HepG2 (cell line): Measurements from ENCODE around the gene PRDX3. TPM values are rescaled to one million over a fixed set of nuclear protein-coding genes. Genes with fewer than 3 reads are reported as not detected.

Experiments
- BCL6 ChIP-seq: IDR thresholded peaks from 2 replicates; pipeline ENCODE4 v1.6.1; 2016; ENCODE audit warnings: missing genetic modification reagents, missing compliant biosample characterization
- HNRNPK ChIP-seq: fragments of 200-400 bp; formaldehyde crosslinking; IDR thresholded peaks from 2 replicates; pipeline ENCODE4 v1.6.1; 2018; ENCODE audit warnings: low read length, low read depth, moderate library complexity, mild to moderate bottlenecking; ENCODE audit not compliant: poor library complexity, severe bottlenecking
- KDM5B ChIP-seq: sonication (generic); formaldehyde crosslinking; IDR thresholded peaks from 2 replicates; pipeline ENCODE4 v1.4.0; 2020; ENCODE audit warnings: missing genetic modification reagents, mild to moderate bottlenecking, borderline replicate concordance
- MXI1 ChIP-seq: IDR thresholded peaks from 3 replicates; pipeline ENCODE4 v1.6.1; 2012; ENCODE audit warnings: low read depth, low read length, inconsistent platforms, borderline replicate concordance
- NR2F2 ChIP-seq: IDR thresholded peaks from 2 replicates; pipeline ENCODE4 v1.6.1; 2012; ENCODE audit warnings: low read depth, inconsistent platforms, borderline replicate concordance
- PAX8 ChIP-seq: sonication (generic); formaldehyde crosslinking; IDR thresholded peaks from 2 replicates; pipeline ENCODE4 v1.8.0; 2022; ENCODE audit warnings: mild to moderate bottlenecking, missing genetic modification reagents, borderline replicate concordance
- RARG ChIP-seq: sonication (generic); formaldehyde crosslinking; IDR thresholded peaks from 2 replicates; pipeline ENCODE4 v1.4.0; 2020; ENCODE audit warnings: low read depth, mild to moderate bottlenecking, missing genetic modification reagents
- RFXANK ChIP-seq: IDR thresholded peaks from 2 replicates; pipeline ENCODE4 v1.6.1; 2016
- RXRA ChIP-seq: sonication (generic); formaldehyde crosslinking; IDR thresholded peaks from 2 replicates; pipeline ENCODE4 v1.5.1; 2020; ENCODE audit warnings: missing genetic modification reagents
- ZFP36 ChIP-seq: fragments of 150-350 bp; IDR thresholded peaks from 2 replicates; pipeline ENCODE4 v1.6.1; 2018; ENCODE audit warnings: borderline replicate concordance, low read length, low read depth; ENCODE audit not compliant: partially characterized antibody
- ZNF124 ChIP-seq: sonication (generic); formaldehyde crosslinking; IDR thresholded peaks from 2 replicates; pipeline ENCODE4 v1.4.0; 2020; ENCODE audit warnings: missing genetic modification reagents
- ZNF674 ChIP-seq: sonication (generic); formaldehyde crosslinking; IDR thresholded peaks from 2 replicates; pipeline ENCODE4 v1.5.0; 2020; ENCODE audit warnings: low read depth, mild to moderate bottlenecking, missing genetic modification reagents
- polyA plus RNA-seq, 8 experiments: library from polyadenylated mRNA; depleted of rRNA in 3 of 8; stranded (reverse) in 7 of 8; unstranded in 1 of 8; fragments of >200 nt; fragmentation: Illumina TruSeq in 4 of 8; extraction: Trizol in 4 of 8; gene quantifications; 2 replicates each; pipeline versions ENCODE4 v1.2.1 to v1.2.3, GENCODE V29; 2011 to 2016; ENCODE audit warnings: low read depth in 4 of 8, missing spikeins in 1 of 8, mixed read lengths in 1 of 8; ENCODE audit not compliant: insufficient read depth in 1 of 8
- total RNA-seq, 5 experiments: library from RNA; depleted of rRNA; stranded (reverse); fragments of >200 nt; fragmentation: Illumina TruSeq; extraction: Trizol; gene quantifications; 2 replicates each; pipeline ENCODE4 v1.2.3, GENCODE V29; 2016; ENCODE audit warnings: low read depth in 1 of 5
- TF ChIP-seq, protein P1 (sequence below): IDR thresholded peaks from 2 replicates; pipeline ENCODE4 v1.6.1; 2016; ENCODE audit warnings: mild to moderate bottlenecking, missing biosample characterization, missing genetic modification reagents
- TF ChIP-seq, protein P2 (sequence below): sonication (generic); formaldehyde crosslinking; IDR thresholded peaks from 2 replicates; pipeline ENCODE4 v1.5.0; 2020; ENCODE audit warnings: missing genetic modification reagents
- TF ChIP-seq, protein P3 (sequence below), 2 experiments: sonication (generic) in 1 of 2; formaldehyde crosslinking in 1 of 2; IDR thresholded peaks; 2 replicates each; pipeline versions ENCODE4 v1.6.1 to v1.9.0; 2014 to 2022; ENCODE audit warnings: antibody characterized with exemption in 1 of 2, borderline replicate concordance in 1 of 2, inconsistent platforms in 1 of 2, low read depth in 1 of 2, missing genetic modification reagents in 1 of 2
- TF ChIP-seq, protein P4 (sequence below): IDR thresholded peaks from 2 replicates; pipeline ENCODE4 v1.6.1; 2016; ENCODE audit warnings: missing compliant biosample characterization, missing genetic modification reagents, borderline replicate concordance

The PRDX3 gene
- total and polyA plus RNA-seq, 2 of the 13 experiments (the other 11 are each of a cell fraction or from before 2014, with no cell fraction given): 407 to 565 TPM

DNA sequence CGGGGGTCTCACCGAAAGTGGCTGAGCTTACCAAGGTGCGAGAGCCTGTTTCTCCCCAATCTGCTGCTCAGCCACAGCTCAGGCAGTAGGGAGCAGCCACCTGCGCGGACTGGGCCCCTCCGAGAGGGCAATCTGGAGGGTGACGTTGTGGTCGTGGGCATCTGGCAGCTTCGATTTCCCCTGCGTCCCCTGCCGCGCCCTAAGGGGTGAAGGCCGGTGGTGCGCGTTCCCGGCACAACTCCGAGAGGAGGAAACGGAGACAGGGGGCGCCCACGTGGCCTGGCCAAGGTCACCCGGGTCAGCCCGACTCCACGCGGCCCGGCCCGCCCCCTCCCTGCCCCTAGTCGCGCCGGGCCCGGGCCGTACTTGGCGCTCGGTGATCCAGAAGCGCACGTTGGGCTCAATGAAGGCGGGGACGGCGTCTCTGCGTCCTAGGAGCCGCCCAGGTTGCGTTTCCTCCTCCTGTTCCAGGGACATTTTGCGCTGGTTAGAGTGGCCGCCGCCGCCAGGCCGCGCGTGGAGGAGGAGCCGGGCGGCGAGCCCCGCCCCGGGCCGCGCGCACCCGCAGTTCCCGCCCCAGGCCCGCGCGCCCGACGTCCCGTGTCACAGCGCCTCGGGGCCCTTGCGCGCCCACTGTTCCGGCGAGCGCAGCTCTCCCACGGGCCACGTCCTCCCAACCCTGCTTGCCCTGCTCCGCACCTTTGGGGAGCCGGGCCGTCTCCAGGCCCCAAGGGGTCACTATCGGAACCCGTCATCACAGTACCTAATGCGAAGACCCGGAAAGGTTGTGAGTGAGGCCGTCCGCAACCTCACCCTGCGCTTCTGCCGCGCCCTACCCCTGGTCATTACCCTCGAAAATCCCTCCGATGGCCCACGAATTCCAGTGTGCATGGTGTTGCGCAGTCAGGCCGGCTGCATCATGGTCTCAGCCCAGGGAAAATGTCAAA, 13.2 kb downstream of the PRDX3 start, which contains the start of gene SFXN4 (continued):
- TF ChIP-seq, protein P1, sequence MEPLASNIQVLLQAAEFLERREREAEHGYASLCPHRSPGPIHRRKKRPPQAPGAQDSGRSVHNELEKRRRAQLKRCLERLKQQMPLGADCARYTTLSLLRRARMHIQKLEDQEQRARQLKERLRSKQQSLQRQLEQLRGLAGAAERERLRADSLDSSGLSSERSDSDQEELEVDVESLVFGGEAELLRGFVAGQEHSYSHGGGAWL (CRISPR knock-in tag): peak; percentile 95
- TF ChIP-seq PAX8 (CRISPR knock-in tag): no peak
- TF ChIP-seq MXI1: peak; percentile 91; the same call in 2 of the 3 replicates
- 0 out of 2 replicates have a peak, but pooled peaks have one; percentile 17 for TF ChIP-seq ZNF124
- TF ChIP-seq HNRNPK: no peak
- TF ChIP-seq ZFP36: no peak
- TF ChIP-seq, protein P2, sequence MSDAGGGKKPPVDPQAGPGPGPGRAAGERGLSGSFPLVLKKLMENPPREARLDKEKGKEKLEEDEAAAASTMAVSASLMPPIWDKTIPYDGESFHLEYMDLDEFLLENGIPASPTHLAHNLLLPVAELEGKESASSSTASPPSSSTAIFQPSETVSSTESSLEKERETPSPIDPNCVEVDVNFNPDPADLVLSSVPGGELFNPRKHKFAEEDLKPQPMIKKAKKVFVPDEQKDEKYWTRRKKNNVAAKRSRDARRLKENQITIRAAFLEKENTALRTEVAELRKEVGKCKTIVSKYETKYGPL: no peak
- no peak for TF ChIP-seq RFXANK
- TF ChIP-seq RARG (CRISPR knock-in tag): no peak
- peak; percentile 57 for TF ChIP-seq BCL6 (CRISPR knock-in tag)
- TF ChIP-seq ZNF674 (CRISPR knock-in tag): peak; percentile 64; the same call in 1 of the 2 replicates
- peak; percentile 80; the same call in 1 of the 2 replicates for TF ChIP-seq RXRA (CRISPR knock-in tag)
- TF ChIP-seq, protein P3, sequence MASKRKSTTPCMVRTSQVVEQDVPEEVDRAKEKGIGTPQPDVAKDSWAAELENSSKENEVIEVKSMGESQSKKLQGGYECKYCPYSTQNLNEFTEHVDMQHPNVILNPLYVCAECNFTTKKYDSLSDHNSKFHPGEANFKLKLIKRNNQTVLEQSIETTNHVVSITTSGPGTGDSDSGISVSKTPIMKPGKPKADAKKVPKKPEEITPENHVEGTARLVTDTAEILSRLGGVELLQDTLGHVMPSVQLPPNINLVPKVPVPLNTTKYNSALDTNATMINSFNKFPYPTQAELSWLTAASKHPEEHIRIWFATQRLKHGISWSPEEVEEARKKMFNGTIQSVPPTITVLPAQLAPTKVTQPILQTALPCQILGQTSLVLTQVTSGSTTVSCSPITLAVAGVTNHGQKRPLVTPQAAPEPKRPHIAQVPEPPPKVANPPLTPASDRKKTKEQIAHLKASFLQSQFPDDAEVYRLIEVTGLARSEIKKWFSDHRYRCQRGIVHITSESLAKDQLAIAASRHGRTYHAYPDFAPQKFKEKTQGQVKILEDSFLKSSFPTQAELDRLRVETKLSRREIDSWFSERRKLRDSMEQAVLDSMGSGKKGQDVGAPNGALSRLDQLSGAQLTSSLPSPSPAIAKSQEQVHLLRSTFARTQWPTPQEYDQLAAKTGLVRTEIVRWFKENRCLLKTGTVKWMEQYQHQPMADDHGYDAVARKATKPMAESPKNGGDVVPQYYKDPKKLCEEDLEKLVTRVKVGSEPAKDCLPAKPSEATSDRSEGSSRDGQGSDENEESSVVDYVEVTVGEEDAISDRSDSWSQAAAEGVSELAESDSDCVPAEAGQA (IDR thresholded peaks at IDR 0.05; ENCODE audit: low read depth): 0 out of 2 replicates have a peak, but pooled peaks have one; percentile 42
- TF ChIP-seq, protein P3 (CRISPR knock-in tag; IDR thresholded peaks at IDR 0.05; ENCODE audit: borderline replicate concordance): no peak
- TF ChIP-seq, protein P4, sequence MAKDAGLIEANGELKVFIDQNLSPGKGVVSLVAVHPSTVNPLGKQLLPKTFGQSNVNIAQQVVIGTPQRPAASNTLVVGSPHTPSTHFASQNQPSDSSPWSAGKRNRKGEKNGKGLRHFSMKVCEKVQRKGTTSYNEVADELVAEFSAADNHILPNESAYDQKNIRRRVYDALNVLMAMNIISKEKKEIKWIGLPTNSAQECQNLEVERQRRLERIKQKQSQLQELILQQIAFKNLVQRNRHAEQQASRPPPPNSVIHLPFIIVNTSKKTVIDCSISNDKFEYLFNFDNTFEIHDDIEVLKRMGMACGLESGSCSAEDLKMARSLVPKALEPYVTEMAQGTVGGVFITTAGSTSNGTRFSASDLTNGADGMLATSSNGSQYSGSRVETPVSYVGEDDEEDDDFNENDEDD (CRISPR knock-in tag): peak; percentile 7; the same call in 1 of the 2 replicates
- peak; percentile 66 for TF ChIP-seq NR2F2
- peak; percentile 49; the same call in 1 of the 2 replicates for TF ChIP-seq KDM5B (CRISPR knock-in tag)
